ENCODE results near the gene DBH.

- no peak for TF ChIP-seq CTCF (IDR thresholded peaks at IDR 0.05; ENCODE audit: insufficient read depth, low read length, poor library complexity, severe bottlenecking)
- TF ChIP-seq EZH2phosphoT487 (conservative IDR thresholded peaks at IDR 0.05; ENCODE audit: low read length) = no peak
Observed at GRCh38 chr9:133707065-133707762, 71.1 kb downstream of the DBH start.
